ENCODE data around the gene SPTBN4.

The SPTBN4 gene

GRCh38 chr19:40524133-40524549 is 57.3 kb downstream of the SPTBN4 start:
- H3K4me3 ChIP-seq (ENCODE audit: insufficient read depth, low read length, poor library complexity, severe bottlenecking) = no peak overlapping the region
- H2AFZ ChIP-seq (ENCODE audit: low read depth, low read length, severe bottlenecking) = no peak overlapping the region
- no peaks in the 10 kb centered on the region for H3F3A ChIP-seq (ENCODE audit: insufficient read depth)
- H3K9ac ChIP-seq (ENCODE audit: low read length) = no peak overlapping the region
- H3K9me2 ChIP-seq (replicated peaks; ENCODE audit: insufficient read depth, low read length) = no peaks in the 10 kb centered on the region
- TF ChIP-seq CTCF (IDR thresholded peaks at IDR 0.05; ENCODE audit: insufficient read depth, low read length, poor library complexity, severe bottlenecking) (no peak), EZH2phosphoT487 (conservative IDR thresholded peaks at IDR 0.05; ENCODE audit: low read length) (no peak)
- H4K20me1 ChIP-seq (ENCODE audit: low read depth, low read length) = no peaks in the 10 kb centered on the region
- H3K9me3 ChIP-seq (ENCODE audit: insufficient read depth, low read length) = no peaks in the 10 kb centered on the region
- H3K27me3 ChIP-seq (ENCODE audit: low read length) = no peaks in the 10 kb centered on the region
- no peak overlapping the region for H3K4me2 ChIP-seq (ENCODE audit: low read depth, low read length, poor library complexity, severe bottlenecking)
- H3K36me3 ChIP-seq (ENCODE audit: low read length) = no peaks in the 10 kb centered on the region
- no peak overlapping the region for H3K27ac ChIP-seq (ENCODE audit: low read depth, low read length)
- H3K79me2 ChIP-seq (ENCODE audit: insufficient read depth, low read length) = no peaks in the 10 kb centered on the region

DNA sequence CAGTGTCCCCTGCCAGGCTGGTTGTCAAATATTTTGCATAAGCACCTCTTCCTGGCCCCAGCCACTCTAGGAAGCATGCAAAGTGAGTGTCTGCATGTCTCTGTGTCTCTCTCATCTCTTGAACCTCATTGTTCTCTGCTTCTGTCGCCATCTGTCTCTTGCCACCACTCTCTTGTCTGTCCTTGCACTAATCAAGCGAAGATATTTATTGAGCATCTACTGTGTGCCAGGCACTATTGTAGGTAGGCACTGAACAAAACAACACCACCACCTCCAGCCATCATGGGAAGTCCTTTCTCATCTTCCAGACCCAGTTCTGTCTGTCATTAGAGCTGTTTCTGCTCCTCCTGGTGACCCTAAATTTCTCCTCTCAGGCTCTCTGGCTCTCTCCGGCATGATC is 57.9 kb downstream of the SPTBN4 start:
- TF ChIP-seq CTCF (IDR thresholded peaks at IDR 0.05; ENCODE audit: insufficient read depth, low read length, poor library complexity, severe bottlenecking) (no peak), EZH2phosphoT487 (conservative IDR thresholded peaks at IDR 0.05; ENCODE audit: low read length) (no peak)
- Histone ChIP-seq H3K4me2 (ENCODE audit: low read depth, low read length, poor library complexity, severe bottlenecking) (no peak overlapping the region), H3K36me3 (ENCODE audit: low read length) (no peaks in the 10 kb centered on the region), H3K9me3 (ENCODE audit: insufficient read depth, low read length) (no peaks in the 10 kb centered on the region), H2AFZ (ENCODE audit: low read depth, low read length, severe bottlenecking) (no peak overlapping the region), H3K79me2 (ENCODE audit: insufficient read depth, low read length) (no peaks in the 10 kb centered on the region), H3K27me3 (ENCODE audit: low read length) (no peaks in the 10 kb centered on the region), H4K20me1 (ENCODE audit: low read depth, low read length) (no peaks in the 10 kb centered on the region), H3K9ac (ENCODE audit: low read length) (no peak overlapping the region), H3F3A (ENCODE audit: insufficient read depth) (no peaks in the 10 kb centered on the region), H3K27ac (ENCODE audit: low read depth, low read length) (no peak overlapping the region), H3K4me3 (ENCODE audit: insufficient read depth, low read length, poor library complexity, severe bottlenecking) (no peak overlapping the region), H3K9me2 (replicated peaks; ENCODE audit: insufficient read depth, low read length) (no peaks in the 10 kb centered on the region)

GRCh38 chr19:40525234-40526051 is 58.6 kb downstream of the SPTBN4 start:
- Histone ChIP-seq H3K79me2 (ENCODE audit: insufficient read depth, low read length) (no peaks in the 10 kb centered on the region), H3K4me2 (ENCODE audit: low read depth, low read length, poor library complexity, severe bottlenecking) (no peak overlapping the region), H3K4me3 (ENCODE audit: insufficient read depth, low read length, poor library complexity, severe bottlenecking) (no peak overlapping the region), H3F3A (ENCODE audit: insufficient read depth) (no peaks in the 10 kb centered on the region), H3K36me3 (ENCODE audit: low read length) (no peaks in the 10 kb centered on the region), H3K27me3 (ENCODE audit: low read length) (no peaks in the 10 kb centered on the region), H4K20me1 (ENCODE audit: low read depth, low read length) (no peaks in the 10 kb centered on the region), H3K9me2 (replicated peaks; ENCODE audit: insufficient read depth, low read length) (no peaks in the 10 kb centered on the region), H3K9me3 (ENCODE audit: insufficient read depth, low read length) (no peaks in the 10 kb centered on the region), H3K27ac (ENCODE audit: low read depth, low read length) (no peak overlapping the region), H2AFZ (ENCODE audit: low read depth, low read length, severe bottlenecking) (no peak overlapping the region), H3K9ac (ENCODE audit: low read length) (no peak overlapping the region)
- TF ChIP-seq CTCF (IDR thresholded peaks at IDR 0.05; ENCODE audit: insufficient read depth, low read length, poor library complexity, severe bottlenecking) = no peak
- no peak for TF ChIP-seq EZH2phosphoT487 (conservative IDR thresholded peaks at IDR 0.05; ENCODE audit: low read length)

Data from SU-DHL-6 (cell line).